ENCODE data around the gene GRAP2. TPM values are rescaled to one million over a fixed set of nuclear protein-coding genes. Genes with fewer than 3 reads are reported as not detected.

Gene GRAP2
- total RNA-seq, 3 donors from 2014 or later (not counting 1 experiment from before 2014, with no cell fraction given) = 65.1 to 97.3 (median 92.2) TPM

DNA sequence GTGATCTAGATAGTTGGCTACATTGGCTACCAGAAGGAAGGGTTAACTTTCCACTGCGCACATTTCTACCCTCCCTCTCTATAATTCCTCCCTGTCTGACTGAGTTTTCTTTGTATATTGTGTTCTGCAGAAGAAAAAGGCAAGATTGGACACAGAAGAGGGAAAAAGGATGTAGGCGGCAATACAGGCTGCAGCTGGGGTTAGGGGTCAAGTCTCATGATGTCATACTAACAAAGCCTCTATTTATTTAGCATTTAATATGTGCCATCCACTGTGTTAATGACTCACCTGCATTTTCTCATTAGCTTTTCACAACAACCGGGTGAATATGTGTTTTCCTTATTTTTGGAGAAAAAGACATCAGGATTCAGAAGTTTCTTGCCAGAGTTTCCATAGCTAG lies 95.8 kb downstream of the GRAP2 start:
- no peak overlapping the region for H3K4me3 ChIP-seq (ENCODE audit: low read length)
- no peaks in the 10 kb centered on the region for H3K36me3 ChIP-seq (ENCODE audit: control insufficient read depth, insufficient read depth, low read length)
- intact Hi-C loops (cut with micrococcal nuclease) = no loop called here
- TF ChIP-seq, protein P1, sequence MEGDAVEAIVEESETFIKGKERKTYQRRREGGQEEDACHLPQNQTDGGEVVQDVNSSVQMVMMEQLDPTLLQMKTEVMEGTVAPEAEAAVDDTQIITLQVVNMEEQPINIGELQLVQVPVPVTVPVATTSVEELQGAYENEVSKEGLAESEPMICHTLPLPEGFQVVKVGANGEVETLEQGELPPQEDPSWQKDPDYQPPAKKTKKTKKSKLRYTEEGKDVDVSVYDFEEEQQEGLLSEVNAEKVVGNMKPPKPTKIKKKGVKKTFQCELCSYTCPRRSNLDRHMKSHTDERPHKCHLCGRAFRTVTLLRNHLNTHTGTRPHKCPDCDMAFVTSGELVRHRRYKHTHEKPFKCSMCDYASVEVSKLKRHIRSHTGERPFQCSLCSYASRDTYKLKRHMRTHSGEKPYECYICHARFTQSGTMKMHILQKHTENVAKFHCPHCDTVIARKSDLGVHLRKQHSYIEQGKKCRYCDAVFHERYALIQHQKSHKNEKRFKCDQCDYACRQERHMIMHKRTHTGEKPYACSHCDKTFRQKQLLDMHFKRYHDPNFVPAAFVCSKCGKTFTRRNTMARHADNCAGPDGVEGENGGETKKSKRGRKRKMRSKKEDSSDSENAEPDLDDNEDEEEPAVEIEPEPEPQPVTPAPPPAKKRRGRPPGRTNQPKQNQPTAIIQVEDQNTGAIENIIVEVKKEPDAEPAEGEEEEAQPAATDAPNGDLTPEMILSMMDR (IDR thresholded peaks at IDR 0.05) = no peak
- no peaks in the 10 kb centered on the region for H3K9me3 Mint-ChIP-seq
- H3K4me1 ChIP-seq (ENCODE audit: control insufficient read depth, insufficient read depth, low read length) = peaks cover 9% of the 10 kb centered on the region
- peaks cover 27 to 46% of the 10 kb centered on the region in 2 donors for H3K27me3 Mint-ChIP-seq (ENCODE audit: low read depth in 2 of 2)
- no peak overlapping the region for H3K27ac Mint-ChIP-seq
- ATAC-seq = no peak
- DNase-seq = no peak
- no peak overlapping the region for H3K4me3 Mint-ChIP-seq
- H3K36me3 Mint-ChIP-seq = no peaks in the 10 kb centered on the region
- peaks cover 7 to 9% of the 10 kb centered on the region in 2 donors for H3K4me1 Mint-ChIP-seq
- no peaks in the 10 kb centered on the region for H3K9me3 ChIP-seq (ENCODE audit: control insufficient read depth, insufficient read depth, low read length)
- no peak overlapping the region for H3K27ac ChIP-seq (ENCODE audit: low read length)
- peaks cover 12% of the 10 kb centered on the region for H3K27me3 ChIP-seq (ENCODE audit: control insufficient read depth, insufficient read depth, low read length)
- 100% methylated on average over 2 of the region's 3 CpGs for WGBS (ENCODE audit: insufficient coverage)

DNA sequence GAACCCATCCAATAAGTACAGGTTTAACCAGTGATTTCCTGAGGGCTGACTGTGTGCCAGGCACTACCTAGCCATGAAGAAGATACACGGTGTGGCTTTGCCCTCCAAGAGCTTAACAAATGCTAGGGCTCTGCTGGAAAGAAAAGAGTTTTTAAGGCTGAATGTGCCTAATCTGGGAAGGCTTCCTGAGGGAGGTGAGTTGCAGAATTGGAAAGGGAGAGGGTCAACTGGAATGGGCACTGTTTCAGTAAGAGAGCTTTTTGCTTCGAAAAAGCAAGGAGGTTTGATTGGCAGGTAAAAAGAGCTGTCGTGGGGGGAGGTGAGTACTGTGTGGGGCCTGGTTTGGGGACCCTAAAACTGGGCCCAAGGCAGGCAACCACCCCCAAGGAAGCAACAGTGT lies 96.5 kb downstream of the GRAP2 start:
- intact Hi-C loops (cut with micrococcal nuclease) = no loop called here
- no peaks in the 10 kb centered on the region for H3K36me3 Mint-ChIP-seq
- Histone ChIP-seq H3K4me1 (ENCODE audit: control insufficient read depth, insufficient read depth, low read length) (peaks cover 9% of the 10 kb centered on the region), H3K27ac (ENCODE audit: low read length) (no peak overlapping the region), H3K4me3 (ENCODE audit: low read length) (no peak overlapping the region), H3K9me3 (ENCODE audit: control insufficient read depth, insufficient read depth, low read length) (no peaks in the 10 kb centered on the region), H3K27me3 (ENCODE audit: control insufficient read depth, insufficient read depth, low read length) (peaks cover 12% of the 10 kb centered on the region), H3K36me3 (ENCODE audit: control insufficient read depth, insufficient read depth, low read length) (no peaks in the 10 kb centered on the region)
- no peaks in the 10 kb centered on the region for H3K9me3 Mint-ChIP-seq
- no peak overlapping the region for H3K27ac Mint-ChIP-seq
- ATAC-seq = no peak
- H3K27me3 Mint-ChIP-seq (ENCODE audit: low read depth in 2 of 2) = peaks cover 24 to 39% of the 10 kb centered on the region in 2 donors
- TF ChIP-seq, protein P1 (IDR thresholded peaks at IDR 0.05) = no peak
- H3K4me3 Mint-ChIP-seq = no peak overlapping the region
- WGBS (ENCODE audit: insufficient coverage) = 86% methylated on average over 3 of the region's 3 CpGs
- H3K4me1 Mint-ChIP-seq = peaks cover 7 to 9% of the 10 kb centered on the region in 2 donors
- DNase-seq = no peak

DNA sequence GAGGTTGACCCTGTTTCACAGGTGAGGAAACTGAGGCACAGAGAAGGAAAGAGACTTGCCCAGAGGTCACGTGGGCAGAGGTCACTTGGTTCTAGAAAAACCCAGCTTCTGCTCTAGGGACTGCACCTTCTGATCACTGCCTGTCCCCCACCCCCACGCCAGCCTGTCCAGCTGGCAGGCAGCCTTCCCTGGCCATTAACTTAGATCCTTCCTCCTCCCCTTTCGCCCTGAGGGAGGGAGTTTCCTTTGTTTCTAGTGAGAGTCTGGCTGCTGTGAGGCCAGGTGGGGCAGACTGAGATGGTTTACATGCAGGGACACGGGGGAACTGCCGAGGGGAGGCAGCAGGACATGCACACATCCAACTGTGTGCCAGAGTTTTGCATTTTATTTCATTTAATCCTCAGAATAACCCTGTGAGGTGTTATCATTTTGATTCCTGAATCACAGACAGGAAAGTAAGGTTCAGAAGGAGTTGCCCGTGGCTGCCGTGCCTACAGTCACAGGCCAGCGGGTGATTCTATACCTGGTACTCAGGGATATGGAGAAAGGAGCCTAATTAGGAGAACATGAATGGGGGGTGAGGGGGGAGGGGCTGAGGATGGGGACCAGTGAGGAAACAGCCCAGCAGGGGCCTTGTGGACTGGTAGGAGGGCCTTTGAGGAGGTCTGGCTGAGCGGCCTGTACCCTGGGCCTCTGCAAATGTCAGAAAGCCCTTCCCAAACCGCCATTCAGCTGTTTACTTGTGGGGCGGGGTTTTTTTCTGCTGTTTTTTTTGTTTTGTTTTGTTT lies 97.2 kb downstream of the GRAP2 start:
- no peak overlapping the region for H3K4me3 Mint-ChIP-seq
- H3K4me1 Mint-ChIP-seq = peaks cover 7 to 9% of the 10 kb centered on the region in 2 donors
- WGBS (ENCODE audit: insufficient coverage) = 93% methylated on average over 10 of the region's 11 CpGs
- no peaks in the 10 kb centered on the region for H3K9me3 Mint-ChIP-seq
- H3K4me1 ChIP-seq (ENCODE audit: control insufficient read depth, insufficient read depth, low read length) = peaks cover 9% of the 10 kb centered on the region
- no peak overlapping the region for H3K27ac ChIP-seq (ENCODE audit: low read length)
- H3K27ac Mint-ChIP-seq = no peak overlapping the region
- no peaks in the 10 kb centered on the region for H3K36me3 ChIP-seq (ENCODE audit: control insufficient read depth, insufficient read depth, low read length)
- no peaks in the 10 kb centered on the region for H3K36me3 Mint-ChIP-seq
- intact Hi-C loops (cut with micrococcal nuclease) = no loop called here
- no peaks in the 10 kb centered on the region for H3K9me3 ChIP-seq (ENCODE audit: control insufficient read depth, insufficient read depth, low read length)
- no peak for DNase-seq
- peaks cover 12% of the 10 kb centered on the region for H3K27me3 ChIP-seq (ENCODE audit: control insufficient read depth, insufficient read depth, low read length)
- no peak overlapping the region for H3K4me3 ChIP-seq (ENCODE audit: low read length)
- ATAC-seq = no peak
- peaks cover 20 to 32% of the 10 kb centered on the region in 2 donors for H3K27me3 Mint-ChIP-seq (ENCODE audit: low read depth in 2 of 2)
- TF ChIP-seq, protein P1 (IDR thresholded peaks at IDR 0.05) = no peak

Measured in natural killer cell (primary cell).